Activated CD8-positive, alpha-beta memory T cell treated with anti-CD3 and anti-CD28 coated beads, Interleukin-2, amount 50 U/mL, for 24 hours (primary cell): Measurements from ENCODE around the gene CYP26B1.

ENCODE experiments used
- DNase-seq: peaks from one replicate; pipeline ENCODE4 v3.0.0-alpha.2; 2020; ENCODE audit errors: extremely low read depth

CYP26B1 gene

DNA sequence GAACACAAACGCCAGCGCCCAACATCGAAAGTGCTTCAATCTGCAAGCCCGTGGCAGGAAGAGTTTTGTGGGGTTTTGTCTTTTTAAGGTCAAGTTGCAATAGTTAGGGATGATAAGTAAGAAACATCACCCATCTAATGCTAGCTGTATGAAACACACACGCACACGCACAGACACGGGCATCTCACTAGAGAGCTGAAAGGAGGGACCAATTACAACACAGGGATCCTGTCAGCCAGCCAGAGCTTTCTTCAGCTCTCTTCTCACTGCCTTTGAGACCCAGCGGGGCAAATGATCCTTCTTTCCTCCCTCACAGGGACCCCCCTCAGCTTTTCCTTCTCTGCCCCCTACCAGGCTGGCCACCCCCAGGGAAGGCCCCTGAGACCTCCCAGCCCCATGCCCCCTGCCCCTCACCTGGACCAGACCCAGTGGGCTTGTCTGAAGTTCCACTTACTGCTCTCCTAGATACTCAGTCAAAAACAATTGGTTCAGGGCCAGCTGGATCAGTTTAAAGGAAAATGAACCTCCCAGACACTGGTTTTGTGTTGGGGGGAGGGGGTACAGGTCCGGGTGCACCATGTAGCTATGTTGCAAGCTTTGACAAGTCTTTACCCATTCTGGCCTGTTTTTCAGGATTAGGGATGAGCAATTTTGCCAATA lies 17.9 kb downstream of the CYP26B1 start:
- no peak for DNase-seq

DNA sequence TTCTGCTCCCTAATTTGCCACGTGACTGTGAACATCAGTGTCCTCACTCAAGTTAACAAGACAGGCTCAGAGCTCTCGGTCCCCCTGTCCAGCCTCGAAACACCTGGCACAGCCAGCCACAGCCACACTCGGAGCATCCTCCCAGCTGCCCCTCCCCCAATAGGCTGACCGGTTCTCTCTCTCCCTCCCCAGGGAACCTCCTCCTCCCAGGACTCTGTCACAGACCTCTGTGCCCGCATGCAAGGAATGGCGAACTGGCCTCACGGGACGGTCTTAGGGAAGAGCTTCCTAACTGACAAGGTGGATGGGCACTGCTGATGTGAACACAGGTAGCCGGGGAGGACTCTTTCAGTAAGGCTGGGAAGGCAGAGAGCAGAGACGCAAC lies 18.8 kb downstream of the CYP26B1 start:
- no peak for DNase-seq

DNA sequence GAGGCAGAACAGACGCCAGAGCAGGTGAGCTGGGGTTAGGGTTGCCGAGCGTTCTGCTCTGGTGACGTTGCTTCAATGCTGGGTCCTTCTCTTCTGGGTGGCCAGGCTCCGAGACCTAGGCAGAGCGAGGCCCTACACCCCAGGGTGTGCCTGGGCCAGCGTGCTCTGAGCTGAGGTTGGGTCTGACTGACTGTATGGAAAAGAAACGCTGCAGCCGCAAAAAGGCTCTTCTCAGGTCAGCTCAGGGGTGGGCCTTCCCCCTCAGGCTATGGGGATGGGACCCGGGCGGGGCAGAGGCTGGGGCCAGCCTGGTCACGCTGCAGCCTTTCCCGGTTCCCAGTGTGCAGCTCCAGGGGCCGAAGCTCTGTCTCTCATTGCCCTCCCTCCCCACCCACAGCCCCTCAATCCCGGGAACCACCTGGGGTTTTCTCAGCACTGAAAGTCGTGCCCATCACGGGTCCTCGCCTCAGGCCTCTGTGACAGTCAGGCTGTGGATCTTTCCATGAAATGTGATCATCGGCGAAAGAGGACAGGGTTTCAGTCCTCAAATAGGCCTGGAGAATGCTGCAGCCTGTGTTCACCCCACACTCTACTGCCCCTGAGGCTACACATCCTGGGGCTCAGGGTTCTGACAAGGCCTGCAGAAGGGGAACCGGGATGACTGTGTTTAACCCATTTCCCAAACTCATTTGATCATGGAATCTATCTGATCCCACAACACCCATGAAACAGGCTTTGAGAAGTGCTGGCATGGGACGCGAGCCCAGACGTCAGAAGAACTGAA lies 19.4 kb downstream of the CYP26B1 start:
- no peak for DNase-seq

DNA sequence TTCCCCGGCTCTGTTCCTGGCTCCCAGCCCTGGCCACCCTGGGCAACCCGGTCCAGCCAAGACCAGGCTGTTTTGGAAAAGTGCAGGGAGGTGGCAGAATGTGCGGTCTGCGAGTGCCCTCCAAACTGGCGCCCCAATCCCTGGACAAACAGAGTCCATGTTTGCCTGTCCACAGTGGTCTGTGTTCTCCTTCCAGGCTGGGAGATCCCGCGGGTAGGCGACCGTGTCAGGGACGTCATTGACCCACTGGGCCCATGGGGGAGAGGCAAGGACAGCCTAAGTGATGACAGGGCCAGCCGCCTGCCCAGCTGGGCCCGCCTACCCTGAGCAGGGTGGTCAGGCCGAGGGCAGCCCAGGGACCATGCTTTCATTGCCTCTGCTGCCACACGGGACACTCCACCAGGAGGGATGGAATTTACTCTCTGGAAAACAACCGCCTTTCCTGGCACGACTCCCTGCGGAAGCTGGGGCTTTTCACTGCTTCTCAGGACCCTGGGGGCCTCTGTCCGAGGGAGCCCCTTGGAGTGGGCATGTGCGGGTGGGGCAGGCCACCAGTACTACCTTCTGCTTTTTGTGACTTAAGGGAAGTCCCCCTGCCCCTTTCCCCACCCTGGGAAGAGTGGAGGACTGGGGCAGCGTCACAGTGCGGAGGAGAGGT lies 20.1 kb downstream of the CYP26B1 start:
- DNase-seq = no peak

DNA sequence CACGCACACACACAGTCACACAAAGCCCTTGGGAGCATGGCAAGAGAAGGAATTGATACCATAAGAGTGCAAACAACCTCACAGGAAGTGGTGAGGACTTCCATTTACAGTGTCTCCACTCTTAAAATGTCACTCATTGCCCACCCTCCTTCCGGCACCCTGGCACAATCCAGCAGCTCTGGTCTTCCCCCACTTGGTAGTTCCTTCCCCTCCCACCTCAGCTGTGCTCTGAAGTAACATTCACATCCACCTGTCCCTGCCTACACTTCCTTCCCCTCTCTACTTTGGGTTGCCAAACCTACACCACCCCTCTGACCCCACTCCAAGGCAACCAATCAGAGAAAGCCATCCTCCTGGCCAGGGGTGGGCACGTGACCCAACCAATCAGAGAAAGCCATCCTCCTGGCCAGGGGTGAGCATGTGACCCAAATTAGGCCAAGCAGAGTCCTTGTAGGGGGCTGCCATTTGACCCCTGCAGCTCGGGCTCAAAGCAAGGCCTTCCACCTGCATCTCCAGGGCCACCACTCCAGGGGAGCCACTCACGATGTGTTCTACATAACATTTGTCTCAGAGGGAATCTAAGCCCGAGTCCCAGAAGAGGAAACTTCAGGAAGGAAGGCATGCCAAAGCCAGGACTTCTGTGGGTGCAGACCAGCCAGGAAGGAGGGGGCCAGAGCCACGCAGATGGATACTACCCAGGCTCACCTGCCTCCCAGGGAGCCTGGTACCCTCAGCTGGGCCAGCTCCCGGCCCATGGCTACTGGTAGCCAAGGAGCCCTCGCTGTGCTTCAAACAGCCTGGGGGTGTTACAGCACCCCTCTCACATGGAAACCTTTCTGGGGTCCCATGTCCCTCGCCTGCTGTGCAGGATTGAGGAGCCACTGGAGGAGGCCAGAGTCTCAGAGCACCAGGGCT lies 21.2 kb downstream of the CYP26B1 start:
- DNase-seq = no peak

DNA sequence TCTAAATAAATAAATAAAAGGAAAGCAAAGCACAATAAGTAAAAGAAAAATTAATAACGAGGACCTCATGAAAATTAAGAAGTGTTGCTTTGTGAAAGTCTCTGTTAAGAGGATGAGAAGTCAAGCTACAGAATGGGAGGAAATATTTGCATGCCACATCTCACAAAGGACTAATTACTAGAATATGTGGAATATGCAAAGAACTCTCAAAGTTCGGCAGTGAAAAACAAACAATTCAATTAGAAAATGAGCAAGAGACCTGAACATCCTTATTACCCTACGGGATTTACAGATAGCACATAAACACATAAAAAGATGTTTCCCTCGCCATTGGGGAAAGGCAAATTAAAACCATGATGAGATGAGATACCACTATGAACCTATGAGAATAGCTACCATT lies 23.3 kb downstream of the CYP26B1 start:
- no peak for DNase-seq

DNA sequence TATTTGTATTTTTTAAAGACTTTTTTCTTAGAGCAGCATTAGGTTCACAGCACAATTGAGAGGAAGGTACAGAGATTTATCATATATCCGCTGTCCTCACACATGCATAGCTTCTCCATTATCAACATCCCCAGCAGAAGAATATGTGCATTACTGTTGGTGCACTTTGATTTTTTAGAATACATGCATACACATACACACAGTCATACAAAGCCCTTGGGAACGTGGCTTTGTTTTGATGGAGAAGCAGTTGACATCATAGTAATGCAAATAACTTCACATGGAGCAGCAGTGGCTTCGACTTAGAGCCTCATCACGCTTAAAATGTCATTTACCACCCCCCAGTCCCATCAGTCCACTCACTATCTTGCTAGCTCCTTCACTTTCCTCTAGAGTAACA lies 26.5 kb downstream of the CYP26B1 start:
- DNase-seq = no peak

DNA sequence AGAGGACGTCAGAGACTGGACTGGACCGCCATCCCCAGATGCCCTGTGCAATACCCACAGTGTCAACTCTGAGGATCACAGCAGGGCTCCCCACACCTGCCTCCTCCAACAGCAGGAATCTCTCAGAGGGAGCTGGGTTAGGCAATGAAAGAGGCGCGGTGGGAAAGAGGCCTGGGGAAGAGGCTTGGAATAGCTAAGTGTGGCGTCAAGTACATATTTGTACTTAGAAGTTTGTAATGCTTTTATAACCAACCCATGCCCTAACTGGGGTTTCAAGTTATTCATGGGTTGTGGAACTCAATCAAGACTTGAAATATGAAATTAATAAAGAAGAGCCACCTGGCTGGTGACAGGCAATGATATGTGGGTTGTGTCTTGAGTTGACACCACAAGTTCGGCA lies 28.7 kb downstream of the CYP26B1 start:
- DNase-seq = no peak

DNA sequence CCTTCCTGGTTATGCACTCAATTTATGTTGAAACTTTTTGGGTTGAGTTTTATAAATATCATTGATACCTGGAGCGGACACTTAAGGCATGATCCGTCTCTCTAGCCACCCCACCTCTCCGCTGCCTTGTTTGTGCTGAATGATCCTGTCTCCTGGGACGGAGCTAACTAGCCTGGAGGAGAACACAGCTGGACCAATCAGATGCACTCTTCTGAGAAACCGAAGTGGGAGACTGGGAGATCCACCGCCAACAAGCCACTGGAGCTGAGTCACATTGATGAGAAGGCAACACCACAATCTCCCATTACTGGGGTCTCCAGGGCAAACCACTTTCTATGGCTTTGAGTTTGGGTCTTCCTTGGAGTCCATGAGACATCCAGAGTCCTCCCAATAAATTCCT lies 29.3 kb downstream of the CYP26B1 start:
- no peak for DNase-seq

DNA sequence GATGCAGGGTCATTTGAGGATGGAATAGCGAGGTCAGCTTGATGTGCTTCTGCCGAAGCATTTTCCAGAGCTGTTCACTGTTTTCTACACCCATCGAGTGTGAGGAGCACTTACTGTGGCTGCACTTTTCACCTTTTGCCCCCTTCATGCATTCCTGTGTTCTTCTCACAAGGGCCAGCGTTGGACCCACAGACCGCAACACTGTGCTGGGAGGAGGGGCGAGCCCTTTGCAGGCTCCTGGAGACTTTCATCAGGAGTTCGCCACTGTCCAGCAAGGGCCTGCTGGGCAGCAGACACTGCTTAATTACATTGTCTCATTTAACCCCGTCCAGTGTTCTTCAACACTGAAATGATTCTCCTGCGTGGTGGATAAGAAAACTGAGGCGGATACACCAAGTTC lies 29.9 kb downstream of the CYP26B1 start:
- no peak for DNase-seq

DNA sequence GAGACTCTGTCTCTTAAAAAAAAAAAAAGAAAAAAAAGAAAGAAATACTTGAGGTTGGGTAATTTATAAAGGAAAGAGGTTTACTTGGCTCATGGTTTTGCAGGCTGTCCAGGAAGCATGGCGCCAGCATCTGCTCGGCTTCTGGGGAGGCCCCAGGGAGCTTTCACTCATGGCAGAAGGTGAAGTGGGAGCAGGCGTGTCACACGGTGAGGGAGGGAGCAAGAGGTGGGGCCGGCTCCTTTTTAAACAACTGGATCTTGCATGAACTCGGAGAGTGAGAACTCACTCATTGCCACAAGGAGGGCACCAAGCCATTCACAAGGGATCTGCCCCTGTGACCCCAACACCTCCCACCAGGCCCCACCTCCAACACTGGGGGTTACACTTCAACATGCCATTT lies 30.6 kb downstream of the CYP26B1 start:
- DNase-seq = no peak

DNA sequence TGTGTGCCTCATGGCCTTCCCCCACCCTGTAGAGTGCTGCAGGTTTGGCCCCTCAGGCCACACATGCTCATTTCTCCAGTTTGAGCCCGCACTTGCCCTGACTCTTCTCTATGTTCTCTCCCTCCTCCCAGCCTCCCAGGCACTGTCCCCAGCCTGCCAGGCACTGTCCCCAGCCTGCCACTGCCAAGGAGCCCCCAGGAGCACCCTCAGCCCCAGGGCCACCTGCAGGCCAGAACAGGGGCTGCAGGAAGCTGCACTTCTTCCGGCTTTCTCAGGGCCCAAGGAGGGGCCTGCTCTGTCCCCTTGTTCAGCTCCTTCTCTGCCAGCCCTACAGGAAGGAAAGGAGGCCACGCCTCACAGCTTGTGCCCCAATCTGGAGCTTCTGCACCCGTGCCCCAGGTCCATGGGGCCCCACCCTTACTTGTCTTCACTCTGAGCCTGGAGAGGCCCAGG lies 31.6 kb downstream of the CYP26B1 start:
- DNase-seq = no peak

DNA sequence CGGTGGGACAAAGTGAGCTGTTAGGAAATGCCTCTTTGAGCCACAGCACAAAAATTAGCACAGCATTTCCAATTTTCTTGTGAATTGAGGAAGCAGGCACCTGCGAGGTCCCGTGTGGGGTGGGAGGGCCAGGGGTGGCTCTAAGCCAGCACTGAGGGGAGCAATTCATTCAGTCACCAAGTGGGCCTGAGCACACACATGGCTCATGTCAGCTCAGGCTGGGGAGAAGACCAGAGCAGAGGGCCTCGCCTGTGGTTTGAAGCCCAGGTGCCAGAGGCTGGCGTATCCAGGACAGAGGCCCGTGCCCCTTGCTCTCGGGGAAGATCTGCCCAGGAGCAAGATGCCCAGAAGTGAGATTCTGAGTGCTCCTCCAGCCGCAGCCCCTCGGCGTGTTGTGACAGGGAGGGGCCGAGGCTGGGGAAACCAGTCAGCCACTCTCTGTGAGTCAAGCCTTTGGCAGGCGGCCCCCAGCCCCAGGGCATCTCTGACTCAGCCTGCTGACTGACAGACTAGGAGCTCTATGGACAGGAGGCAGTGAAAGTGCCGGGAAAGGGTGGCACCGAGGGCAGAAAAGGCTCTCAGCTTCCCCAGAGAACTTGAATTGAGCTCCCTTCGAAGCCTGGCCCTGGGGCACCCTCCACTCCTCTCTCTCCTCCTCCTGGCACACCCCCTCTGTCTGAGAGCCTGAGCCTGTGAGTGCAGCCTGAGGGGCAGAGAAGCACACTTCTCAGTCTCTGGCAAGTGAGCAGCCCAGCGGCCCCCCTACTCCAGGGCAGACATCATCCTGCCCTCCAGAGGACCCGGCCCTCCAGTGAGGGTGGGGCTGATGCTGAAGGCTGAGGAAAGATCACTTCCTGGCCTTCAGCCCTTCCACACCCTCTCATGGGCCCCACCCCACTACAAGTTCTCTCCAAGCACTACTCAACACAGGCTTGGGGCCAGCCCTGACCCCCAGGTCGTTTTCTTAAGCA lies 32.3 kb downstream of the CYP26B1 start:
- no peak for DNase-seq

DNA sequence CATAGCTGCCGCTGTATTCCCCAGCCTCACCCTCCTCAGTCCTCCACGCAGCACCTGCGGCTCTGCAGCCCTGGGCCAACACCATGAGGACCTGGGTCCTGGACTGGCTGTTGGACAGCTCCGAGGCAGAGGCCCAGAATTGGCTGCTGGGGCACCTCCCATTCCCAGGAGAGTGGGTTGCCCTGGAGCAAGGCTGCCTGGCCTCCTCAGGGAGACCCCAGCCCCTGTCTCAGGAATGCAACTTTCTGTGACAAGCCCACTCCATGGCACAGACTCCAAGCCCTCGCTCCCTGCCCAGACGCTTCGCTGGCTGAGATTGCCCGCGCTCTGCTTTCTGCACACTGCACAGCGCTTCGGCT lies 33.0 kb downstream of the CYP26B1 start:
- no peak for DNase-seq

DNA sequence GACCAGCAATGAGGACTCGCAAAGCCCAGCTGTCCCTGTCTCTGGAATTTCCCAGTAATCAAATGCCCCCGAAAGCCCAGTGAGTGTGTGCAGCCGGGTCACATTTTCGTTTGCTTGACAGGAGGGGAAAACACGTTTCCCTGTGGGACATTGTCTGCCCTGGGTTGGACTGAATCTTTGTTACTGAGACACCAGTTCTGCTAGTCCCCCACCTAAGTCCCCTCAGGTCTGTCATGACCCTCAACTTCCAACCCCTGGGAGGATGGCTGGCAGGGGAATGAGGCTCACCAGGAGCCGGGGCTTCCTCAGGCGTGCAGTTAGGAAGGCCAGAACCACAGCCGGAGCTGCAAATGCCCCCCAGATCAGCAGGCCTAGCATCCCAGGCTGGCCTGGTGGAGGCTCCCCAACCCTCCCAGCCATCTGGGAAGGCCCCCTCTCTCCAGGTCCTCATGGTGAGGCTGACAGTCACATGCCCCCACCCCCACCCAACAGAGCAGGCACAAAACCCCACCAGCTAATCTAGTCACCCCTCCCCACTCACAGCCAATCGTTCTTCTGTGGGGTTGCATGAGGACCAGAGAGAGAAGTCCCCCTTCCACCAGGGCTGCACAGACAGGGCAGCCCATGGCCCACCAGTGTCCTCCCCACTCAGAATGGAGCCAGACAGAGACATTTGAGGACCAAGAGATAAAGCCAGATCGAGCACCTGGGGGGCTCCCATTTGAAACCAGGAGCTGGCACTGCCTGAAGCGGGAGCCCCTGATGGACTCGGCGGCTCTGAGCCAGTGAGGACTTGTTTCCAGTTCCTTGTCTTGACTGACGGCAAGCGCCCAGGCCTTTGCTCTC lies 33.6 kb downstream of the CYP26B1 start:
- DNase-seq = no peak

DNA sequence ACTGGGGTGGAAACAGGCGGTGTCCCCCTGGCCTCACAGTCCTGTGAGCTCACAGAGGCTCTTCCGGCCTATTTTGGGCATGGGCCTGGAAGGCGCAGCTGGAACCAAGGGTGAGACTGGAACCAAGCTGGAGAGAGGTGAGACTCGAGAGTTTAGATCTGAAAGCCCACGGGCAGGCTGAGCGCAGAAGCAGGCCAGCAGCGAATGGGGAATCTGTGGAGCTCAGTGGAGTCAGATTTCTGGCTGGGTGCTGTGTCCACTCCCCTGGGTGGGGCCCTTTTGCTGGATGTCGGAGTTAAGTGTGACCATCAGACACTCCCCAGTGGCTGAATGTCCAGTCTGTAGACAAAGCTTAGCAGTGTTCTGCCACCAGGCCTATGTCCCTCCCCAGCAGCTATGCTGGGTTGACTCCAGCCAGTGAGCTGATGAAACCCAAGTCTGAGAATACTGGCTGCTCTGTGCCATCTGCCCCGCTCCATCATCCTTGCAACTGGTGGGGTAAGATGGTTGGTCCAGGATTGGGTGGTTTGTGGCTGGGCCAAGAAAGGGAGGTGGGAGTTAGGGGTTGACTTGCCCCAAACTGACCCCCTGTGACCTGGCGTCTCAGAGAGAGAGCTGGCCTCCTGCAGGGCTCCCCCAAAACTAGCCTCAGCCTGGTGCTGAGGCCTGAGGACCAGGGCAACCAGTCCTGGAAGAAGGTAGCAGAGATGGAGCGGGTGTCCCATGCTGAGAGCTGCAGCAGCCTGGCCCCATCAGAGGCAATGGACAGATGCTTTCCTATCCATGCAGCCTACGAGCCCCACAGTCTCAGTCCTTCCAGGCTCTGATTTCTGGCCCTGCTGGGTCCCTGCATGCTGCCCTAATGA lies 34.4 kb downstream of the CYP26B1 start:
- DNase-seq = no peak

DNA sequence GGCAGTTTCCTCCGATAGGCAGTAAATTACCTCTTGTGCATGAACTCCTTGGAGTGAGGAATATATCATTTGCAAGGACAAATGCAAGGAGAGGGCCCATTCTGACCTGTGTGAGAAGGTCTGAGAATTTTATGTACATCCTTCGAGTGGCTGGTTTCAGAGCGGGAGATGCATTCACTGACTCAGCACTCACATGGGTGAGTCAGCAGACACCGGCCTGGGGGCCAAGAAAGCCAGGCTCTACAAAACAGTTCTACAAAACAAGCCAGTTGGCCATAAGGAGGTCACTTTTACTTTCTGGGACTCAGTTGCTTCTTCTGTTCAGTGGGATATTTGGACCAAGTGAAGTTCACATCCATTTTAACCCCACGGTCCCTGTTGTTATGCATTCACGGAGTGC lies 35.3 kb downstream of the CYP26B1 start:
- no peak for DNase-seq

DNA sequence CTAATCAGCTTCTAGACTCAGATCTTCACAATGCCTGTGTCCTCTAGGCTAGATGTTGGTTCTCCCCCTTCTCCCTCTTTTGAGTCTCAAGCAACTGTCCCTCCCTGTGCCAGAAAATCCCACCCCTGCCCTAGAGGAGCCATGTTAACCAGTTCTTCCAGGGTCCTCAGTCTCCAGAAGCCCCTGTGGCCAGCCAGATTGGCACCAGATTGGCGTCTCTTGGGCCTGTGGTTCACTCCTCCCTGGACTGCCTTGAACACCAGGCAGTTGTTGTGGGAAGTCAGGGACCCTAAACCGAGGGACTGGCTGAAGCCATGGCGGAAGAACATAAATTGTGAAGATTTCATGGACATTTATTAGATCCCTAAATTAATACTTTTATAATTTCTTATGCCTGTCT lies 36.6 kb downstream of the CYP26B1 start:
- no peak for DNase-seq

DNA sequence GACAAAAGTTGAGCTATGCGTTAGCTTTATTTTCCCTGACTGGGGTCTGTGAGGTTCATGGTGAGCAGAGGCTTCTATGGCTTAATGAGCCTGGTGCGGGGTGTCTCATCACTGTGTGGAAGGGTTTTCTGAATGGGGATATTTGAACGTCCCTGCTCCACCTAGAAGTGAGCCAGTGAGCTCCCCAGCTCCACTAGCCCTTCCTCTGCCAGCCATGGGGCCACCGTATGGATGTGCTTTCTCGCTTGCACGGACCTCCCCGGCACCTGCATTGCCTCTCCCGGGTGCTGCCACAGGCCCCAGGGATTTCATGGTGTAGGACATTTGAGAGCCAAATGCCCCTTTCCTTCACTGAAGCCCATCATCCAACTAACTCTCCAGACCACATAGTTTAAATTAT lies 37.8 kb downstream of the CYP26B1 start:
- no peak for DNase-seq
